ENCODE measurements around the gene SMARCA2.

The SMARCA2 gene

DNA sequence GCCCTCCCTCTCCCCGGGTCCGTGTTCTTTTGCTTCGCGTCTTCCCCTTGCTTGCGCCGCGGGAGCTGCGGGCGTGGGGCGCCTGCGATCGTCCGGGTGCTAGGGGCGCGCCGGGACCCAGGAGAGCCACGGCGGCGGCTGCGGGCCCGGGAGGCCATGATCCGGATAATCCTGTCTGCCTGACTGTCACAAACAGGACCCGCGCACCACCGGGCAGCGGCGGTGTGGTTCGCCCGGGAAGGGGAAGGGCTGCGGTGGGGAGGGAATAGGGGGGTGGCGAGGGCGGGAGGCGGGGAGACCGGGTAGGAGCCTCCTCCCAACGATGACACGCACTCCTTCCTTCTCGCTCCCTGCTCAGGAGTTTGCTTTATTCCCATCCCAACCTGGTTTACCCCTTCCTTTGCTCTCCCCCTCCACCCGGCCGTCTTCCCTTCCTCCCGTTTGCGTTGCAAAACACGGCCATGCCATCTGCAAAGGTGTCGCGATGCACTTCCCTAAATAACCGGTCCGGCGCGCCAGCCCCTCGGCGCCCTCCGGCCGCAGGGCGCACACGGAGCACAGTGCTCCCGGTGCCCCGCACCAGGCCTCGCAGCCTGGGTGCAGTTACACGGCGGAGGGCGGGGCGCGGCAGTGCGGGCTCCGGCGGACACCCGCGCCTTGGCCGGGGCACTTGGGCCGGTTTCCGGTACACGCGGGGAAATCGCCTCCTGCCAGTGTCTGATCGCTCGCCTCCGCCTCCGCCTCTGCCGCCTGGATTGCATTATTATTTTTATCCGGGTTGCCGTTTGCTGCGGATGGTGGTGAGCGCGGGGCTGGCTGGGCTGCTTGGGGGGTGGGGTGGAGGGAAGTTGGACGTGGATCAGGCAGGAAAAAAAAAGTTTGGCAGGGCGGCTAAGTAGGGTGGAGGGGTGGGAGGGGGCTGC is 1.5 kb downstream of the SMARCA2 start:
- peak; percentile 61 for DNase-seq

DNA sequence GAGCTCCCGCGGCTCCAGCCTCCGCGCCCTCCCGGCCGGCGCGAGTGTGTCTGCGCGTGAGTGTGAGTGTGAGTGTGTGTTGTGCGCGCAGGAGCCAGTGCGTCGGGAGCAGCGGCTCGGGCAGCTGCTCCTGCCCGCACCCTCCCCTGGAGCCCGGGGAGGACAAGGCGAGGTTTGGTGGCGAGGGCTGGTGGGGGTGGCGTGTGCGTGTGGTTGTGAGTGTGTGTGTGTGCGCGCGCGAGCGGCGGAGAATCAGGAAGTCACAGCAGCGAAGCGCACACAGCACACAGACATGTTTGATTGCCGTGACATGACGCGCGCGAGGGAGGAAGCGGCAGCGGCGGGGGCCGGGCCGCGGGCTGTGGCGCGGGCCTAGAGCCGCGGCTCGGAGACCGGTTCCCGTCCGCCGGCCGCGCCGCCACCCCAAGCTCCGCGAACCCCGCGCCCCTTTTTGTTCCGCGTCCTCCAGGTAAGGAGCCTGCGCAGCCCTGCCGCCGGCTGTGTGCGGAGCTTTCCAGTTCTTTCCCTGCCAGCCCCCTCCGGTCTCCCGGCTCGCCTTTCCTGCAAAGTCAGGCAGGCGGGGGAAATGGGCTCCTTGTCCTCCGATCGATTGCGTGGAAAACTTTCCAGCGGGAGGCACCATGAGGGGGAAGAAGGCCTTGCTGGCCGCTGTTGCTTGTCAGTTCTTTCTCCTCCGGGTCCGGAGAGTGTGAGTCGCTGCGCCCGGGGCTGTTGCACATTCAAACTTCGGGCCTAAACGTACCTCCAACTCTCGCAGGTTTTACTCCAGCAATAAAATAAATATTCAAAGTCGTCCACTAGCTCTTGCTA is 2.4 kb downstream of the SMARCA2 start:
- DNase-seq, result peak; percentile 90

DNA sequence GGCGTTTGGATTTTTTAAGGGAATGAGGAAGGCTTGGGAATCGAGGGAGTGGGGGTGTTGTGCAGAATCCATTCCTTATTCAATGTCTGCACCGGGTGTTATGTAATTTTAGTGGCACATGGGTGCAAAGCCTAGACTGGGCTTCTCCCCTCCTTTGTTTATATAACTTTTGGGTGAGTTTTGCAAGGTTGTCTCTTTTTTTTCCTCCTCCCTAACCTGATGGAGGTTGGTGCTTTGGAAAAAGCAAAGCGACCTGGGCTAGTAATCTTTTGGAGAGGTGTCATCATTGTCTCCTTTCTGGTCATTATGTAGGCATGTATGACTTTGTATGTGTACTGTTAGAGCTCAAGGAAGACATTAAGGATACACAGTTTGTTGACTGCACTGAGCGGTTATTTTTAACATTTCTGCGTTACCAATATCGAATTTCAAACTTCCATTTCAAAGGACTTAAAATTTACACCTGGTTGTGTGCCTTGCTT is 3.1 kb downstream of the SMARCA2 start:
- DNase-seq, result no peak

DNA sequence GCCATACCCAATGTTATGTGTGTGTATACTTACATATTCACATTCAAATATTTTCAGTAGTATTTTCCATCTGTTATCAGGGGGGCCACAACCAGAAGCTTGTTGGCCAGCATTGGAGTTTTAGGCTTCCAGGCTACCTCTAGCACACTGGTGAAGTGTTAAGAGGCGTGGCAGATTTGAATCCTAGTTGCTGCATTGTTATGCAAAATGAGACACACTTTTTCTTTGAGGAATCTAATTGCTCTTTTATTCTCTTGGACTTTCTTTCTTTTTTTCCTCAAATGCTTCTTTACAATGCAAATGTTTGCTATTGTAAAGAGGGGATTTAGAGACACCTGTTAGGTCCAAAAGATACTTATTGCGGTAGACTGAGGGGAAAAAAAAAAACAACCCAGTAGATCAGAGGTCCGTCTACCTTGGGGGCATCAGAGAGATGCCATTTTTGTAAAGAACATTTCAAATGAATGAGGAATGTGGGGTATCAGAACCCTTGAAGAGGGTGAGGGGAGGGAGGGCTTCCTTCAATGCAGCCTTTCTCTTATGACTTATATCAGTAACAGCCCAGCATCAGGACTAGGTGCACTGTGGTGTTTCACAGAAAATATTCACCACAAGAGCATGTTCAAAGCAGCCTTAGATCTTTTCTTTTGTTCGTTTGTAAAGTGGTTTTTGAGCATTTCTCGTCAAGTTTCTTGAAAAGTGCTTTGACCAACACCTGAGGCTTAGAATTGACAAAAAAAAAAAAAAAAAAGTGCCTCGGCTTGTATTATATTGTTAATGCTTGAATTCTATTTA is 3.8 kb downstream of the SMARCA2 start:
- DNase-seq, result peak; percentile 31

DNA sequence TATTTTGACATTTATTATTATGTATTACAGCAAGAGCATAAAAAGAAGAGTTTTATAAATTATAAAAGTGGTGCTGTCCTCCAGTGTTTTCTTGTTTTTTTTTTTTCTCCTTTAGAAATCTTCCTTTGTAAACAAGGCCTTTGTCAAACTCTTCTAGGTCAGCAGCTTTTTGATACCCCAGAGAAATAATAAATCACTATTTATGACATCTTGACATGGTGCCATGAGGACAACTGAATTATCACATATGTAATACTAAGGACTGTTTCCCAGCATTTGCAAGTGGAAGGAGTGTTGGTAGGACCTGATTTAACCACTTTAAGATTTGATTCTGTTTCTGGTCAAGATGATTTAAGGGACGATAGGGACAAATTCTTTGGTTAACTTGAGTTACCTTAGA is 4.6 kb downstream of the SMARCA2 start:
- DNase-seq, result no peak

DNA sequence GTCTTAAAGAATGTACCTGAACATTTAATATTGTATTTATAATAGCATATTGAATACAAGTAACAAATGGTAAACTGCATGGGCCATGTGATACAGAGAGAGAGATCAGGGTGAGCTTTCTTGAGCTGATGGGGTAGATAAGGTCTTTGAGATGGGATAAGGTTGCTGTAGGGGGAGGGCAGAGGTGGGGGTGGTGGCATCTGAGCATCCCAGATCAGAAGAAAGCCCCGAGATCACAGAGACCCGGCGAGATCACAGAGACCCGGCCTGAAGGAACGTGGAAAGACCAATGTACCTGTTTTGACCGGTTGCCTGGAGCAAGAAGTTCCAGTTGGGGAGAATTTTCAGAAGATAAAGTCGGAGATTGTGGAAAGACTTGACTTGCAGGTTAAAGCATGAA is 6.6 kb downstream of the SMARCA2 start:
- no peak for DNase-seq

DNA sequence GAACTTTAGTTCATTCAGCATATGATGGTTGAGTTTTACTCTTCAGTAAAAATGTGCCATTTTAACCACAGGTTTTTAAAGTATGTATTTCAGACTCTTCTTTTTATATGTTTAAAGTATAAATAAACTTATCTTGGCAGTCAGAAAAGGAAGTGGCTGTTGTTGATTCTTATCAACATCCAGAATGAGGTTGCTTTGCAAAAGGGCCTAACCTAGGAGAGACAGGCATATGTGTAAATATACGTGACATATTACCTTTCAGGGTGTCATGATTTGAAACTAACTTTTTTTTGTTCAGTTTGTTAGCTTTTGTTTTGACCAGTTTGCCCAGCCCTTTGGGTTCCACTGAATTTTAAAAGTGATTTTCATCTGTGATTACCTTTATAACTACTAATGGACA is 7.4 kb downstream of the SMARCA2 start:
- DNase-seq, result no peak

DNA sequence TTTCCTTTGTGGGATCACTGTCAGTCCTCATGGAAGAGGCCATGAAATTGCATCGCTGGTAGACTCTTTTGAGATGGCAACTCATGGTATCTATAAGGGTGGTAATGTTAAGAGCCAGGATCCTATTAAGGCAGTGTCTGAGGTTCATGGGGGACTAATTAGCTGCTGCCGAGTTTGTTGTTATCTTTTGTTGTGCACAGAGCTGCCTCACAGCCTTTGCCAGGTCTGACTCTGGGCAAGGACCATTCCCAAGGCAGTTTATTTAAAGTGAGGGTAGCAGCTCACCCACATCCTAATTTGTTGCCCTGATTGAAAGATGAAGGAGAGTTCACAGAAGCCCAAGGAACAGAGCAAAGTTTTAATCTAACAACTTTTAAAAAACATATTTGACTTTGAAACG is 7.9 kb downstream of the SMARCA2 start:
- DNase-seq, result no peak

DNA sequence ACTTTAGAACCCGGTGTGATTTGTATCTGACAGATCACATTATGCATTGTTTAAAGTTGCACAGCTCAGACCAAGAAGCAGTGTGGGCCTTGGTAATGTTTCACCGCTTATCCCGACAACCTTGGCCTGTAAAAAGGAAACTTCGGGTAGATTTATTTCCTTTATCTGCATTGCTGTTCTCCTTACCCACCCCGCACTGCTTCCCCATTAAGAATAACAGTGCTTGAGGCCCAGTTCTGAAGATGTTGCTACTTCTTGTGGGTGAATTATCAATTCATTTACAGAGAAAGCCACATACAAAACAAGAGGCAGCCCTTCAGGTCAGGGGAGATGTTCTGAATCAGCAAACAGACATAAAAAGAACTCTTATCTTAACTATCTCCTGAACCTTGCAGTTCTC is 8.4 kb downstream of the SMARCA2 start:
- no peak for DNase-seq

DNA sequence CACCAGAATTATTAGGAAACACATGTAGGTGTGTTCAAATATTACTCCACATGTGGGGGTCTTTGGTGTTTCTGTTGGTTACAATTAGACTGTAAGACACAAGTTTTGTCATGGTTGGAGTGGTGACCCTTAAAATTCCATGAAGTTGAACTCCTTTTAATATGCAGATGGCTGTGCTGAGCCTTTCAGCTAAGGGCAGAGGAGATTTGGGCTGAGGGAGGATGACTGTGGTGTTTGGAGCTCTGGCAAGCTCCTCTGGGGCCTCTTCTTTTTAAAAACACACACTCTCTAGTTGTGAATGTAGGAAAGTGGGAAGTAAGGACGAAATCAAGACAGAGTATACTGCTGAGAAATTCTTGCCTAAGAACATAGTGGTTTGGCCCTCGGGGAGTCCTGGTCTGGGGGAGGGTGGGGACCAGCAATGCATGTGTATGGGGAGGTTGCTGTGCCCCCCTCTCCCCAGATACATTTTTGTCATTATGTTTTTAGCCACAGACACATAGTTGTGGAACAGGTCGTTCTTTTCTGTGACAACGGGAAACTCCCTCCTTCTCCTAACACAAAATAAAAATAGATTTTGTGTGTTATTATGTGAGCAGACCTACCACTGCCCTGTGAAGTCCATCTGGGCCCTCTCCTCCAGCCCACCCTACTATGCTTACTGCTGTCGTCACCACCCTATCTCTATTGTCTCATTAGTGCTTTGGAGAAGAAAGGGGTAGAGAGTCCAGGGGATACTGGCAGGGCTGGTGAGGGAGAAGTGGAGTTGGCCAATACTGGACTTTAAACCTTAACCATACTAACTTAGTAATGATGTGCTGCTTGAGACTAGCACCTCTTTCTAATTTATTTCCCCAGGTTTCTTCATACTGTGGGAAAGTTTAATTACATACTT is 10.0 kb downstream of the SMARCA2 start:
- no peak for DNase-seq

DNA sequence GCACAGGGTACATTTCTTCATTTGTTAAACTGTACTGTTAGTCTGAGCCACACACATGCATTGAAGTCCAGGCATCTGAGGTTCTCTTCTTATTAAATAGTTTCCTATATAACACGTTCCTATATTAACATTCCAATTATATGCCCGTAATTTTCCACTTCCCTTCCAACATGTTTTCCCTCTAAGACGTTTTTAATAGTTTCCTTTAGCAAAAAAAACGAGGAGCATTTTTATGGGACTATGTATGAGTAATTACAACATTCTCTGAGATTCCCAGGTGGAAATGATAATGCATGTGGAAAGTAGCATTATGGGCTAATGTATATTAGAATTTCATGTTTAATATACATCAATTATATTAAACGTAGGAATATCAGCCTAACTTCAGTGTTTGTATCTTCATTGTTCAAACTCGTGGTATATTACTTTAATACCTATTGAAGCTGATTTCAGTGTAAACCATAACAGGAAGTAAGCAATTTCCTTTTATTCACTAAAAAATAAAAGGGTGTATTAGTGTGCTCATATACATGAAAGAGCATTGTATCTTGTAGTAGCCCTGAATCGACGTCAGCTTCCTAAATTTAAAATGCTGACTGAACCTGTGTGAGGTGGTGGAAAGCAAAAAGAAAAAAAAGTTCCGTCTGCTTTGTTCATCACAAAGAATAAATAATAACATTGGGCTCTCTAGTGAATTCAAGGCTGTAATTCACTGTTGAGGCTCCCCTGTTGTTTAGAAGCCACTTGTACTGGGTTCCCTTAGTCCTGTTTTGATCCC is 11.3 kb downstream of the SMARCA2 start:
- no peak for DNase-seq

DNA sequence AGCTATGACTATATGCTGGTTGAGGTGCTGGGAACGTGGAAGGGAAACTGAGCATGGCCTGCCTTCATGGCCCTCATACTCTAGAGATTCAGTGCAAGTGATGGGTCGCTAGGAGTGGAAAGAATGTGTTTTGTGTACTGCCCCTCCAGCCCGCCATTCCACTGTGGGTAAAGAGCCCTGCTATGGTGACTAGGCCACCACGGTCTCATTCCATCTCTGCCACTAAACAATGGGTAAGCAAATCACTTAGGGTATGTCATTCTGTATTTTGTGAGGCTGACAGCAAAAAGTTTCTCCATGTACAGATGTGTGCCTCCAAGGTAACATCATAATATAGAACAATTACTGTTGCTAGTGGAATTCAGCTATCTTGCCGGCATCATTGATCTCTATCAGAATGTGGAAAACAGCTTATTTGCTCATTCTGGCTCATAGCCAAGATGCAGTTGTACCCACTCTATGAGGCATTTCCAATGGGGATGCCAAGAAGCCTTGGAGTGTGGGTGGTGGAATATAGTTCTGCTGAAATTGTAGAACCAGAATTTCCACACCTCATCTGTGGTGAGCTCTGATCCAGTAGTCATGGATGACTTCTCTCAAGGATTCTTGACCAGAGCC is 12.5 kb downstream of the SMARCA2 start:
- DNase-seq, result no peak

DNA sequence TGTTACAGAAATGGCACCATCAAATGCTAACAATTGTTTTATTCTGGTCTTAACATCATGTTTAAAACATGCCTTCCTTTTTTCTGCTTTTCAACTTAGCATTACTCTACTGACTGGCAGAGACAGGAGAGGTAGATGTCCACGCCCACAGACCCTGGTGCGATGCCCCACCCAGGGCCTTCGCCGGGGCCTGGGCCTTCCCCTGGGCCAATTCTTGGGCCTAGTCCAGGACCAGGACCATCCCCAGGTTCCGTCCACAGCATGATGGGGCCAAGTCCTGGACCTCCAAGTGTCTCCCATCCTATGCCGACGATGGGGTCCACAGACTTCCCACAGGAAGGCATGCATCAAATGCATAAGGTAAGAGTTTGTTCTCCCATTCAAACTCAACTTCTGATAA is 13.7 kb downstream of the SMARCA2 start:
- no peak for DNase-seq

DNA sequence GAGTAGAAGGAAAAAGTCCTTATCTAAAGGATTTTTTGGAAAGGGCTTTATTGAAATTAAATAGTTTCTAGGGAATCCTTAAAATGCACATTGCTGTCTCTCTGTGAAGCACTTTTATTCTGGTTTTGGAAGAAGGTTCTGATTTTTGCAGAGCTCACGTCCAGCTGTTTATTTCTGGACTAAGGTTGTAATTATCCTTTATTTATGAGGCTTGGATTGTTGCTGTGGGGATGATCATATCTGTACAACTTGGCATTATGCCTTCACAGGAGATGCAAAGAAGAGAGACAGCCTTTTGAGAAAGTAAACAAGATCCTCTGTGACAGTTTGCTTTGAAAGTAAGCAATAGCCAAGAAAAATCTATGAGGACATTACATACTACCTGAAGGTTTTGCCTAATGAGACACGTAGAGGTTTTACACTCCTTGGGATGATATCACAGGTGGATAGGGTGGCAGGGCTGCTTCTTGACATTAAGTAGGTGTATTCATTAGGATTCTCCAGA is 14.6 kb downstream of the SMARCA2 start:
- DNase-seq, result no peak

DNA sequence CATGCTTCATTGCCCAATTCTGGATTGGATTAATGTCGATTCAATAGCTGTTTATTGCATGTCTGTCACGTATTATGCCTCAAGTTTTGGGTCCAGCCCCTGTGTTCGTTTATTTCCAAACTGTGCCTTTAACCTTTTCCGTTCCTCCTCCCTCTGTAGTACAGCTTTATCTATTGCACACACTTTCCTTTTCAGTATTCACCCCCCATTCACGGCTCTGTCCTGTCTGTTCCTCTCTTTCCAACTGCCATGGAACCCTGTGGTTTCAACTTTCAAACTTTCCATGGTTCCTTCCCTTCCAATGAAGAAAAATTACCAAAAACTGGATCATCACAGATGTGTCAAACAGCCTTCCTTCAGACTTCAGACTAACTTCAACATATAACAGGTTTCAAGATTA is 17.1 kb downstream of the SMARCA2 start:
- no peak for DNase-seq

DNA sequence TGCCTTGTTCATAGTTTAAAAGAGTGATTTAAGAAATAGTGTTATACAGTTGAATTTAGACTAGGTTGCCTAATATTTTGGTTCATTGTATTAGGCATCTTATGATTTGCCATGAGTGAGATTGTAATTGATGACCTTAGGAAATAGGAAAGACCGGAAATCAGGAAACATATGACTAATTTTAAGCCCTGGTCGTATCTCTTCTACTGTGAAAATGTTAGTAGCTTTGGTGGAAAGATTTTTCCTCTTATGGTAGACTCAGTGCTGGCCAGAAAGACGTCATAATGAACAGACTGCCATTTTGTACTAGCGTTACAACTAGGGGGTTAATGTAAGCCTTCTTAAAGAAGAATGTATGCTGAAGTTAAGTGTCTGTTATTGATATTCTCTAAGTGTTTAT is 21.7 kb downstream of the SMARCA2 start:
- no peak for DNase-seq

DNA sequence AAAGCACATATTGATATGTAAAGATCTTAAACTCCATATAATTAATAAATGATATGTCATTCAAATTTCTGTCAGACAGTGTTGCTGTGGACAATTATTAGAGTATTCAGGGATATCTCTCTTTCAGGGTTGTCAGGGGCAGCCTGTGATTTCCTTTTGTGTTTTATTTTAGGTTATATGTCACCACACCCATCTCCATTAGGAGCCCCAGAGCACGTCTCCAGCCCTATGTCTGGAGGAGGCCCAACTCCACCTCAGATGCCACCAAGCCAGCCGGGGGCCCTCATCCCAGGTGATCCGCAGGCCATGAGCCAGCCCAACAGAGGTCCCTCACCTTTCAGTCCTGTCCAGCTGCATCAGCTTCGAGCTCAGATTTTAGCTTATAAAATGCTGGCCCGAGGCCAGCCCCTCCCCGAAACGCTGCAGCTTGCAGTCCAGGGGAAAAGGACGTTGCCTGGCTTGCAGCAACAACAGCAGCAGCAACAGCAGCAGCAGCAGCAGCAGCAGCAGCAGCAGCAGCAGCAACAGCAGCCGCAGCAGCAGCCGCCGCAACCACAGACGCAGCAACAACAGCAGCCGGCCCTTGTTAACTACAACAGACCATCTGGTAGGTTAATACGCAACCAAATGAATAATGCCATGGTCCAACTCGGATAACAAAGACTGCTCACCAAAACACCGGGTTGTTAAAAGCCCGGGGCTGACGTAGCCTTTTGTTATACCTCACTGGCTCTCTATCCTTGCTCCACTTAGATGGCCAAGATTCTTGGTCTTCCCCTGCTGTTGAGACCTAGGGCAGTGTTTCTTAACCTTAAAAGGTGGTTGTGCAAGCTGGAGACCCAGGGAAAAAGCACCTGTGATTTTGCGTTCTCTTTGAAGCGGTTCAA is 24.4 kb downstream of the SMARCA2 start:
- DNase-seq, result no peak

DNA sequence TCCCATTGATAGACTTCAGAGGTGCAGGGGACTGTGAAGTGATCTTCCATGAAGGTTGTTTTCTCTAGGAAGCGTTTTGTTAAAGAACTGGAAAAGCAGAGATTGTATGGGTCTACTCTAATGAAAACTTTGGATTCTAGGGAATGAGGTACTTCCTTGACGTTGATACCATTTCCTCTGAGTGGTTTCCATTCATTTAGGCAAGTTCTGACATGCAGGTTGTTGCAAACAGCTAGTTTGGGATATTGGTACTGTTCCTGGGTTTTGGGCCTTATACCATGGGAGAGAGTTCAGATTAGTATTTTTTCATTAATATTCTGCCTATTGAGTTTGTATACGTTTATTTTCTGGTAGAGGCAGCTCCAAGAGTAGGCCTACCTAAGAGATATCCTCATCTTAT is 25.7 kb downstream of the SMARCA2 start:
- DNase-seq, result no peak

DNA sequence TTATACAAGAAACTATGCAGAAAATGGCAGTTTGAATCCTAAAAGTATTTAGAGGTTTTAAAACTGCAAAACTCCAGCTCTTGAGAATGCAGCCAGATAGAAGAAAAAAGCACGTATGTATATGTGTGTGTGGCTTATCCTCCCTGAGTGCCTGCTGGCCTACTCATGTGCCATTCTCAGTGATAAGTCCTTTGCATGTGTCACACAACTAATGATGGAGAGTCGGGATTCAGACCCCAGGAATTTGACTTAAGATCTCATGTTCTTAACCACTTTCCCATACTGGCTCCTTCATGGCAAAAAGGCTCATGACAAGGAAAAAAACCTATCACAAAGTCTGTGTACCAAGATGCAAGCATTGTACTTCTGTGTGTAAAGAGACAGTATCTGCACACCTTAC is 26.6 kb downstream of the SMARCA2 start:
- no peak for DNase-seq
